ENCODE results near the gene CCDC148.
"Not testable (repeated sequence)": the region's sequence is repeated elsewhere in the genome, so short reads cannot be mapped to it uniquely, and the experiment has no call there.

CCDC148 gene

GRCh38 chr2:158489366-158490112, 33.0 kb upstream of the CCDC148 start:
- ATAC-seq (replicated peaks) = no peak

GRCh38 chr2:158488442-158489216, 32.1 kb upstream of the CCDC148 start:
- no peaks in the 10 kb centered on the region for H3K9me3 Mint-ChIP-seq

More at GRCh38 chr2:158489366-158490112, 33.0 kb upstream of the CCDC148 start:
- DNase-seq = no peak
- Mint-ChIP-seq H3K4me1 (ENCODE audit: low read depth in 2 of 2) (peaks cover 0 to 3% of the 10 kb centered on the region in 2 donors), H3K36me3 (ENCODE audit: insufficient read depth) (no peaks in the 10 kb centered on the region), H3K27ac (no peak overlapping the region), H3K27me3 (no peaks in the 10 kb centered on the region), H3K9me3 (no peaks in the 10 kb centered on the region), H3K4me3 (no peak overlapping the region)

GRCh38 chr2:158487419-158487818, 30.9 kb upstream of the CCDC148 start:
- DNase-seq (no peak), ATAC-seq (replicated peaks) (no peak)
- Mint-ChIP-seq H3K27ac (no peak overlapping the region), H3K4me1 (ENCODE audit: low read depth in 2 of 2) (peaks cover 3 to 4% of the 10 kb centered on the region in 2 donors), H3K27me3 (no peaks in the 10 kb centered on the region), H3K4me3 (no peak overlapping the region), H3K9me3 (no peaks in the 10 kb centered on the region), H3K36me3 (ENCODE audit: insufficient read depth) (no peaks in the 10 kb centered on the region)

More at GRCh38 chr2:158488442-158489216, 32.1 kb upstream of the CCDC148 start:
- no peak overlapping the region for H3K27ac Mint-ChIP-seq
- no peak for ATAC-seq (replicated peaks)
- H3K4me1 Mint-ChIP-seq (ENCODE audit: low read depth in 2 of 2) = peaks cover 0 to 3% of the 10 kb centered on the region in 2 donors
- H3K36me3 Mint-ChIP-seq (ENCODE audit: insufficient read depth) = no peaks in the 10 kb centered on the region
- DNase-seq = no peak
- H3K4me3 Mint-ChIP-seq = no peak overlapping the region
- H3K27me3 Mint-ChIP-seq = no peaks in the 10 kb centered on the region

GRCh38 chr2:158486970-158487325, 30.4 kb upstream of the CCDC148 start:
- H3K9me3 Mint-ChIP-seq = no peaks in the 10 kb centered on the region
- no peak overlapping the region for H3K4me3 Mint-ChIP-seq
- no peak for ATAC-seq (replicated peaks)
- DNase-seq = no peak
- H3K4me1 Mint-ChIP-seq (ENCODE audit: low read depth in 2 of 2) = peaks cover 3 to 8% of the 10 kb centered on the region in 2 donors
- H3K27ac Mint-ChIP-seq = no peak overlapping the region
- H3K36me3 Mint-ChIP-seq (ENCODE audit: insufficient read depth) = no peaks in the 10 kb centered on the region
- H3K27me3 Mint-ChIP-seq = no peaks in the 10 kb centered on the region

- Mint-ChIP-seq H3K27ac (no peak overlapping the region), H3K9me3 (no peaks in the 10 kb centered on the region), H3K4me3 (no peak overlapping the region), H3K27me3 (no peaks in the 10 kb centered on the region), H3K4me1 (ENCODE audit: low read depth in 2 of 2) (peaks cover 3 to 8% of the 10 kb centered on the region in 2 donors), H3K36me3 (ENCODE audit: insufficient read depth) (no peaks in the 10 kb centered on the region)
- no peak for DNase-seq
- ATAC-seq (replicated peaks) = no peak
Observed at GRCh38 chr2:158486150-158486969, 29.8 kb upstream of the CCDC148 start.

DNA sequence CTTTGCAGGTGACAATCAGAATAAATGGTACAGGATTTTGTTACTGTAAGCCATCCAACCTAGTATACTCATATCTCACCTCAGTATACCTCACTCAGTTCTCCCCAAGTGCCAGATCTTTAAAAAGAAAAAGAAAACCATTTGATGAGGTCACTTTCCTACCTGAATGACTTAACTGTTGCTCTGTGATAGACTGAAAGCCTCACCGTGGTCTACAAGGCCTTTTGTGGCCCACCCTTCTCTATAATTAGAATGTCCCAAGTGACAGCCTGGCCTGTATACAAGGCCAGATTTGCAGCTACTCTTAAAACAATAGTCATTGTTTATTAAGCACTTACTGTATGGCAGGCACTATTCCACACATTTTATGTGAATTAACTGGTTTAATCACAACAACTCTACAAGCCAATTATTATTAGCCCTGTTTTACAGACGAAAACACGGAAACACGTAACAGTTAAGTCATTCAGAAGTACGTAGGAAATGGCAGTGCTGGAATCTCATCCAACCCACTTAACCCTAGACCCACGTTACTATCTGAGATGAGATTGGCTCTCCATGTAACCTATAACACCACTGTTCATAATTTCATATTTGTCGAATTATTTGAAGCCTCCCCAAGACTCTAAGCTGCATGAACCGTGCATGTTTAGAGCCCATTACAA, 28.5 kb upstream of the CCDC148 start:
- DNase-seq = no peak
- Mint-ChIP-seq H3K27me3 (no peaks in the 10 kb centered on the region), H3K36me3 (ENCODE audit: insufficient read depth) (no peaks in the 10 kb centered on the region), H3K4me3 (no peak overlapping the region), H3K9me3 (no peaks in the 10 kb centered on the region), H3K4me1 (ENCODE audit: low read depth in 2 of 2) (peaks cover 3 to 8% of the 10 kb centered on the region in 2 donors), H3K27ac (no peak overlapping the region)
- no peak for ATAC-seq (replicated peaks)

DNA sequence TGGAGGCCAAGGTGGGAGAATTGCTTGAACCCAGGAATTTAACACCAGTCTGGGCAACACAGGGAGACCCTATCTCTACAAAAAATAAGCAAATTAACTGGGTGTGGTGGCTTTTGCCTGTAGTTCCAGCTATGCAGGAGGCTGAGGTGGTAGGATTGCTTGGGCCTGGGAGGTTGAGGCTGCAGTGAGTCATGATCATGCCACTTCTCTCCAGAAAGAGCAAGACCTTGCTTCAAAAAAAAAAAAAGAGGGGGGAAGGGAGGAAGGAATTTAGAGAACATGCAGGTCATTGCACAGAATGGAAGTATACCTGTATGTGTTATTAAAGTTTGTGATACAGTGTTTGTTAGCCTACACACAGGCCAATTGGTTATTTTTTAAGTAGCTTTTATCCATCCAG, 26.0 kb upstream of the CCDC148 start:
- H3K27me3 Mint-ChIP-seq = no peaks in the 10 kb centered on the region
- no peaks in the 10 kb centered on the region for H3K36me3 Mint-ChIP-seq (ENCODE audit: insufficient read depth)
- no peak for DNase-seq

GRCh38 chr2:158481116-158481515, 24.6 kb upstream of the CCDC148 start:
- Mint-ChIP-seq H3K36me3 (ENCODE audit: insufficient read depth) (no peaks in the 10 kb centered on the region), H3K27me3 (no peaks in the 10 kb centered on the region)

More for the DNA sequence above, 26.0 kb upstream of the CCDC148 start:
- Mint-ChIP-seq H3K27ac (no peak overlapping the region), H3K4me3 (no peak overlapping the region), H3K9me3 (no peaks in the 10 kb centered on the region), H3K4me1 (ENCODE audit: low read depth in 2 of 2) (peaks cover 3 to 11% of the 10 kb centered on the region in 2 donors)
- no peak for ATAC-seq (replicated peaks)

DNA sequence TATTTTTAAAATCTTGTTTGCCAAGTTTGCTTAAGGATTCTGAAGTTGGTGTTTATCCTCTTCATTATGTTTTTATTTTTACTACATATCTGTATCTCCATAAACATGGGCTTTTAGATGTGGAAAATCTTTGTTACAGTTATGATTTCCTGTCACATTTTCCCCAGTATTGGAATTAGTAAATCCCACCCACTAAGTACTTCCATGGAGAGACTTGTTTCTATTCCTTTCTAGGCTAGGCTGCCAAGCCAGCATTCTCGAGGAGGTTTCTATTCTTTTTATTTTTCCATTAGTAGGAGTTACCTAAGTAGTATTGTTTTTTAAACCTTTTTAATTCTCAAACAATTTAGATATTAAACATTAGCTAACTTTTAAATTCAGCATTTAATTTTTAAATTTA, 22.3 kb upstream of the CCDC148 start:
- no peak for DNase-seq
- no peaks in the 10 kb centered on the region for H3K36me3 Mint-ChIP-seq (ENCODE audit: insufficient read depth)
- H3K9me3 Mint-ChIP-seq = no peaks in the 10 kb centered on the region
- no peaks in the 10 kb centered on the region for H3K27me3 Mint-ChIP-seq
- peaks cover 7 to 17% of the 10 kb centered on the region in 2 donors for H3K4me1 Mint-ChIP-seq (ENCODE audit: low read depth in 2 of 2)
- no peak overlapping the region for H3K27ac Mint-ChIP-seq
- no peak overlapping the region for H3K4me3 Mint-ChIP-seq
- no peak for ATAC-seq (replicated peaks)

More at GRCh38 chr2:158481116-158481515, 24.6 kb upstream of the CCDC148 start:
- H3K27ac Mint-ChIP-seq = no peak overlapping the region
- no peaks in the 10 kb centered on the region for H3K9me3 Mint-ChIP-seq
- H3K4me1 Mint-ChIP-seq (ENCODE audit: low read depth in 2 of 2) = peaks cover 7 to 17% of the 10 kb centered on the region in 2 donors
- H3K4me3 Mint-ChIP-seq = no peak overlapping the region
- no peak for DNase-seq
- ATAC-seq (replicated peaks) = no peak

GRCh38 chr2:158478237-158478636, 21.7 kb upstream of the CCDC148 start:
- Mint-ChIP-seq H3K27me3 (no peaks in the 10 kb centered on the region), H3K4me1 (ENCODE audit: low read depth in 2 of 2) (peaks cover 7 to 17% of the 10 kb centered on the region in 2 donors), H3K27ac (no peak overlapping the region), H3K9me3 (no peaks in the 10 kb centered on the region), H3K36me3 (ENCODE audit: insufficient read depth) (no peaks in the 10 kb centered on the region), H3K4me3 (no peak overlapping the region)
- DNase-seq (no peak), ATAC-seq (replicated peaks) (no peak)

GRCh38 chr2:158477202-158477601, 20.6 kb upstream of the CCDC148 start:
- no peak overlapping the region for H3K4me3 Mint-ChIP-seq

GRCh38 chr2:158474526-158475011, 18.0 kb upstream of the CCDC148 start:
- H3K27me3 Mint-ChIP-seq; H3K9me3 Mint-ChIP-seq; H3K36me3 Mint-ChIP-seq (ENCODE audit: insufficient read depth); H3K4me1 Mint-ChIP-seq (ENCODE audit: low read depth in 2 of 2); H3K4me3 Mint-ChIP-seq; H3K27ac Mint-ChIP-seq; ATAC-seq (replicated peaks); DNase-seq: not testable (repeated sequence)

More at GRCh38 chr2:158477202-158477601, 20.6 kb upstream of the CCDC148 start:
- DNase-seq (no peak), ATAC-seq (replicated peaks) (no peak)
- H3K27ac Mint-ChIP-seq = peak overlapping the region; percentile 53 to 79
- H3K9me3 Mint-ChIP-seq = no peaks in the 10 kb centered on the region
- H3K27me3 Mint-ChIP-seq = no peaks in the 10 kb centered on the region
- H3K4me1 Mint-ChIP-seq (ENCODE audit: low read depth in 2 of 2) = peaks cover 7 to 11% of the 10 kb centered on the region in 2 donors
- H3K36me3 Mint-ChIP-seq (ENCODE audit: insufficient read depth) = no peaks in the 10 kb centered on the region

Measured in effector memory CD8-positive, alpha-beta T cell (primary cell).